GM19099 (cell line): Measurements from ENCODE around the gene CHST11.

Experiments used
- POLR2A ChIP-seq: IDR thresholded peaks from 3 replicates; pipeline ENCODE4 v1.6.1; 2011; ENCODE audit warnings: low read depth; ENCODE audit not compliant: insufficient read length; ENCODE audit errors: extremely low read depth

CHST11 gene

GRCh38 chr12:104782296-104782695, 325.5 kb downstream of the CHST11 start:
- TF ChIP-seq POLR2A: no peak

- no peak for TF ChIP-seq POLR2A
These were observed 327.8 kb downstream of the CHST11 start for GRCh38 chr12:104784592-104784991.

GRCh38 chr12:104785886-104786285, 329.1 kb downstream of the CHST11 start:
- no peak for TF ChIP-seq POLR2A

DNA sequence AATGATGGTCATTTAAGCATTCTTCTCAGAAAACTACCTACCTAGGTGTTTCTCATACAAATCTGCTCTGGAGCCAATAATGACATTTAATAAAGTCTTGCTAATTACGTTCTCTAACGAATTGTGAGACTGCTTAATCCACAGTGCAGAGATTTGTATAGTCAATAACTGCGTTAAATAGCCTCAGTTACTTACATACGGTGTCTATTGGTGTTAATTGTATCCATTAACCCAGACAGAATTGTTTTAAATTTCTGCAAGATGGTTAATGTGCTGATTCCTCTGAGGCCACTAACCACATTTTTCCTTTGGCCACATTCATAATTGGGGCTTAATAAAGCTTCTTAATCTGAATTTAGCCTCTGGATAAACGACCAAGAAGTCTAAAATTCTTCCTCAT, 329.6 kb downstream of the CHST11 start:
- TF ChIP-seq POLR2A: no peak

DNA sequence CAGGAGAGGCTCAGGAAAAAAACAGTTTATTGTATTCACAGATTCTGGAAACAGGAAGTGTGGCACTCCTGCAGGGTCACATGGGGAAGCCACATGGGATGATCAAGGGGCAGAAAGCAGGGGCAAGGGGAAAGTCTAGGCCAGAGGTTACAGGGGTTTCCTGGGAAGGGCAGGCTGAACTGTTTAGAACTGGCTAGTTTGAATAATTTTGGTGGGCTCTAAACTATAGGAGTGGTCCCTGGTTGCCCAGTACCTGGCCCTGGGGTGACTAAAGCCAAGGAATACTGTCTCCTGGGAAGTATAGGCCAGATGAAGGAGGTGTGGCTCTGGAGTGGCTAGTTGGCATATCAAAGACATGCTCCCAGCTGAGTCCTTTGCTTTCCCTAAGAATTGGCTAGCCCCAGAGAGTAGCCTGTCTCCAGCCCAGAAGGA, 332.1 kb downstream of the CHST11 start:
- TF ChIP-seq POLR2A: no peak

DNA sequence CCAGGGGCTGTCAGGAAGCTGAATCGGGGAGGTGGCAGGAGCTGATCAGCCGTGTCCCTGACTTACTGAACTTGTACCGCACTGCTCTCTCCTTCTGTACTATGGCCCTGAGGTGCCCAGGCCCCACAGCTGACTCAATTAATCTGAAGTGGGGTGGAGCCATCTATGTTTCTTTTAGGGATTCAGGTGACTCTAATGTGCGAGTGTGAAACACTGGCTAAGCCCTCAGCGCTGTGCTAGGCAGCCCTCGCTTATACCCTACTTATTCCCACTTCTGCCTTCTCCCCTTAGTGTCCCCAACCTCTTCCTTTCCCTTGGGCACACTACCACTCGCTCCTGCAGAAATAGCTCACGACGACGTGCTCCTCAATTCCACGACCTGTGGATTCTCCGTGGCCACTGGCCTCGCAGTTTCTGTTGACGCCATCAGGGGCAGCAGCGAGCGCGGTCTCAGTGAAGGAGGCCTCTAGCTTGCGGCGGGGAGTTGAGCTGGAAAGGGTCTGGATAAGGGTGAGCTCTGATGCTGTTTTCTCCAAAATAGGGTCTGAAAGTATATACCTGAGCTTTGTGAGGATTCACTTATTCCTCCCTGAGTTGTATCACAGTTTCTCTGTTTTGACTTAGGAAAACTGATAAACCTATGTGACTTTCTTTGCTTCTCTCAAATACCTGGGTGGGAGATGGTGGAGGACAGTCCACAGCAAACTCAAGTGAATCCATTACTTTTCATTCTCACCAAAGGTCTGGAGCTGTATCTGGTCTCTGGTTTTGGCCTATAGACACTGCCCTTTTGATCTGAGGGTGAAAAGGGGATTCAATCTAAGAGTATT, 333.8 kb downstream of the CHST11 start:
- no peak for TF ChIP-seq POLR2A

DNA sequence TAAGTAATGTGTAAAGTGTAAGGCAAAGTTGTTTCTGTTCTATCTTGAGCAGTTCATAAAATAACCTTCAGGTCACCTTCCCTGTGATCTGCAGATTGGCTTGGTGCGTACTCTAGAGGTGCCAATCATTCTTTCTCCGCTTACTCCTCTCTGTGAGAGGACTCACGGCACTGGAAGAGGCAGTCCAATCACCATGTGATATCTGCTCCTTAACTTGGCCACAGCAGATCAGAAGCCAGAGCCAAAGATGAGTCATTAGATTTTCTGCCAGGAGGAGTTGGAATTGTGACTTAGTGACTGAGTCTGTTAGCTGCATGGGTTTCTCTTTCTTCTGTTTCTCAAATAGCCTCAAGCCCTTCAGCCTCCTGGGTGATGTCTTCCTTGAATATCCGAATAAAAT, 335.8 kb downstream of the CHST11 start:
- TF ChIP-seq POLR2A: no peak

DNA sequence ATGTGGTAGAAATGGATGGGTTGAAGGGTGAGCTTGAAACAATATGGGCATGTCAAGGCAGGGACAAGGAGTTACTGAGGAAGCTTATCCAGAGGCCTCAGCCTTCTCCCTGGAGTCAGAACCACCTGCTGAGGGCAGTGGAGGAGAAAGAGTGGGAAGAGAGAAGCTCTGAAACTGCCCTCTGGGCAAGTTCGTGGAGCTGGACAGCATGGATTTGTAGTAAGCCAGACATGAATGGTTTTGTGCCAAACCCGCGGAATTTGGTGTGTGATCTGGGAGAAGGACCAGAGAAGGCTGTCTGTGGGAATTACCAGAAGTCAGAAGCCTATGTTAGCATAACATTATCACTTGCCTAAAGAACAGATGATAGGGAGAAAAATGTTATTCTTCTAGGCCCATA, 336.5 kb downstream of the CHST11 start:
- TF ChIP-seq POLR2A: no peak

- no peak for TF ChIP-seq POLR2A
These were observed 337.2 kb downstream of the CHST11 start for GRCh38 chr12:104793968-104794367.

- TF ChIP-seq POLR2A: no peak
These were observed 339.7 kb downstream of the CHST11 start for GRCh38 chr12:104796475-104796862.

GRCh38 chr12:104799458-104799857, 342.7 kb downstream of the CHST11 start:
- TF ChIP-seq POLR2A: no peak

- TF ChIP-seq POLR2A: no peak
These were observed 344.3 kb downstream of the CHST11 start for GRCh38 chr12:104801005-104801404.

GRCh38 chr12:104801427-104801826, 344.7 kb downstream of the CHST11 start:
- no peak for TF ChIP-seq POLR2A

DNA sequence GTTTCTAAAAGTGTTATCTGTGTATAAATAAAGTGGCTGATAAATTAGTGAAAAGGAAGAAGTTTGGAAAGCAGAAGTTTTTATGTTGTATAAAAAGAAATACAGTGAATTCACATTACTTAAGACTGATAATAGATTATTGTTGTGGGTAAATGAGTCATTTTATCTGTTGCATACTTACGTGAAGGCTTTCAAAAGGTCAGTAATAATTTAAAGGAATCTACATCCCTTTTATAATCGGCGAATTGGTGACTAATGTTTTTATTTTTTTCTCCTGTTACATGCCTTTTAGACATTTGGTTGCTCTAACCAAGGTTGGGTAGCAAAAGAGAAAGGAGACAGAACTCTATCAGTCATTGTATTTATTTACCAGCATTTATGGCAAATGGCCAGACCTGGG, 345.5 kb downstream of the CHST11 start:
- no peak for TF ChIP-seq POLR2A

DNA sequence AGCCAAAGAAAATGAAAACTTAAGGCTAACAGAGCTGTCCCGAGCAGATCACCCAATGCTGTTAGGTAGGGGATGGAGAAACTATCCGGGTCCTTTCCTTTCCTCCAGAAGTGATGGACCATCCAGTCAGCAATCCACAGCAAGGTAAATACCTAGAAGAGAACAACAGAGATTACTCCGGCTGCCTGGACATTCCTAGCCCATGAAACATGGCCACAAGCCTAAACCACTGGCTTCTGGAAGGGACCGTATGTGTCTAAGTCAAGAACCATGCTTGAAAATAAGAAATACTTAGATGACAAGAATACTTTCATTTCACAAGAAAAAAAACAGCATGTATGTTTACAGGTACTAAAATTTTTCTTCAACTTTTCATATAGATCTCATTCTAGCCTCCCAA, 348.4 kb downstream of the CHST11 start:
- TF ChIP-seq POLR2A: no peak

GRCh38 chr12:104809251-104809650, 352.5 kb downstream of the CHST11 start:
- no peak for TF ChIP-seq POLR2A
